HG03045 (cell line): ENCODE results near the gene ARAP2.
A peak's percentile ranks its signal among the peaks of the same experiment; 100 is the strongest.

Experiments
- ATAC-seq: cut with Tn5 transposase; IDR thresholded peaks from one replicate; pipeline ENCODE4 v1.9.1; 2021; ENCODE audit warnings: mild to moderate bottlenecking, moderate library complexity; ENCODE audit not compliant: unreplicated experiment

ARAP2 gene

GRCh38 chr4:36224972-36225903, 19.1 kb downstream of the ARAP2 start:
- no peak for ATAC-seq

DNA sequence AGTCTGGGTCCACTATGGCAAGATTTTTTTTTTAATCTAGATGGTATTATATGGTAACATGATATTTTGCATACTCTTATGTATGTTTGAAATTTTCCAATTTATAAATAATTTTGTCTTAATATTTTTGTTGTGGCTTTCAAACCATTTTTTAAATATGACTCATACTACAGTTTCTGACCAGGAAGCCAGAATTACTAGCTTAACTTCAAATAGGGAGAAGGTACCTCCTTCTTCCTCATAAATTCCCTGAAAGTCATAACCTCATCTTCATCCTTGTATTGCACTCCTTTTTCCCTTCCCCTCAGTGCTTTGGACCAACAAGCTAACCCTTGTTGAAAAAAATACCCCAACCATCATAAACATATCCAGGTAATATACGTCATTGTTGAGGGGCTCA, 21.6 kb downstream of the ARAP2 start:
- no peak for ATAC-seq

- ATAC-seq, result no peak
These were observed 23.5 kb downstream of the ARAP2 start for GRCh38 chr4:36220776-36221175.

GRCh38 chr4:36218121-36218520, 26.2 kb downstream of the ARAP2 start:
- peak; percentile 47 for ATAC-seq

DNA sequence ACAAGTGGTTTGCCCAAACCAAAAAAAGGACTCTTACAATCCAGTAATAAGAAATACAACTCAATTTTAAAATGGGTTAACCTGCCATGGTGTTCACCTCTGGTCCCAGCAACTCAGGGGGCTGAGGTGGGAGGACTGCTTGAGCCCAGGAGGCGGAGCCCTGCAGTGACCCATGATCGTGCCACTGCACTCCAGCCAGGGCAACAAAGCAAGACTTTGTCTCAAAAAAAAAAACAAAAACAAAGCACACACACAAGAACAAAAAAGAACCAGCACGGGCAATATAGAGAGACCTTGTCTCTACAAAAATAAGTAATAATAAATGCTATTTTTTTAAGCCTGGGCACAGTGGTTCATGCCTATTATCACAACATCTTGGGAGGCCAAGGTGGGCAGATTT, 28.7 kb downstream of the ARAP2 start:
- ATAC-seq, result no peak

- ATAC-seq, result no peak
These were observed 29.4 kb downstream of the ARAP2 start for GRCh38 chr4:36214735-36215485.

- no peak for ATAC-seq
These were observed 30.3 kb downstream of the ARAP2 start for GRCh38 chr4:36213977-36214376.

GRCh38 chr4:36211084-36211483, 33.2 kb downstream of the ARAP2 start:
- ATAC-seq, result no peak

GRCh38 chr4:36209941-36210649, 34.2 kb downstream of the ARAP2 start:
- ATAC-seq, result peak; percentile 54

DNA sequence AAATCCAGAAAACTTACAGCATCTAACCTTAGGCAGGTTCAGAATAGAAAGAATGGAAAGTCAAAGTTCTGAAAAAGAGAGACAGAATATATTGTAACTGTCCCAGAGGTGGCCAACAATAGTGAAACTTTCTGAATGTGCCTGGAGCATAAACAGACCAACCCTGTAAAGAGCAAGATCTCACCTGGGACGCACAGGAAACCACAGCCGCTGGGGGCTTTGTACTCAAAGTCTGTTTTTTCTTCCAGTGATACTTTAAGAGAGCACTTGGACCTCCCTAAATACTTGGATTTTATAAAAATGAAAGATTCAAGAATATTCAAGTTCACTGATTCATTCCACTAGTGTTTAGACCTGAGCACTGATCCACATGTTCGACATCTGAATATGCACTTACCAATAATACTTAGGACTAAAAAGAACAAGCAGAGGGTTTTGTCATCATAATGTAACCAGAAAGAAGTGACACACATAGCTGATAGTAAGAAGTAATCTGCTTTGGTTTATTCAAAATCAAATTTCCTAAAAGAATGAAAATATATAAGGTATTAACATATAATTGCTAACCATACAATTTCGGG, 35.3 kb downstream of the ARAP2 start:
- peak; percentile 75 for ATAC-seq

- ATAC-seq, result no peak
These were observed 36.3 kb downstream of the ARAP2 start for GRCh38 chr4:36207831-36208520.

DNA sequence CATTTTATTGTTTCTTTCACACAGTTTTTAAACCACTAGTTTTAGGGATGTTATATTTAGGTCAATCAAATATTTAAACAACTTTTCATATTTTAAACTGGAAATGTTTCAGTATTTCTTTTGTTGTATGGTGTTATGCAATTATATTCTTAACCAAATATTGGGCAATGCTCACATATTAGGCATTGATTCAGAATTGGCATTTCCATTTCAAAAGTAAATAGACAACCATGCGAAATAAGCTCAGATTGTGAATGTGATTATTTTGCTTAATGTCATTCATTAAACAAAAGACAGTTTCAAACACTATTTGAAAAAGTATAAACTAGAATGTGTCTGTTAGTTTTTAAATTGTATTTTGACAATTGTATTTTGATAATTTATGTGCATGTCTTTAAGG, 36.9 kb downstream of the ARAP2 start:
- ATAC-seq, result no peak

GRCh38 chr4:36206603-36207311, 37.6 kb downstream of the ARAP2 start:
- no peak for ATAC-seq

- ATAC-seq, result no peak
These were observed 38.3 kb downstream of the ARAP2 start for GRCh38 chr4:36206012-36206411.

- ATAC-seq, result no peak
These were observed 45.5 kb downstream of the ARAP2 start for GRCh38 chr4:36198861-36199260.

DNA sequence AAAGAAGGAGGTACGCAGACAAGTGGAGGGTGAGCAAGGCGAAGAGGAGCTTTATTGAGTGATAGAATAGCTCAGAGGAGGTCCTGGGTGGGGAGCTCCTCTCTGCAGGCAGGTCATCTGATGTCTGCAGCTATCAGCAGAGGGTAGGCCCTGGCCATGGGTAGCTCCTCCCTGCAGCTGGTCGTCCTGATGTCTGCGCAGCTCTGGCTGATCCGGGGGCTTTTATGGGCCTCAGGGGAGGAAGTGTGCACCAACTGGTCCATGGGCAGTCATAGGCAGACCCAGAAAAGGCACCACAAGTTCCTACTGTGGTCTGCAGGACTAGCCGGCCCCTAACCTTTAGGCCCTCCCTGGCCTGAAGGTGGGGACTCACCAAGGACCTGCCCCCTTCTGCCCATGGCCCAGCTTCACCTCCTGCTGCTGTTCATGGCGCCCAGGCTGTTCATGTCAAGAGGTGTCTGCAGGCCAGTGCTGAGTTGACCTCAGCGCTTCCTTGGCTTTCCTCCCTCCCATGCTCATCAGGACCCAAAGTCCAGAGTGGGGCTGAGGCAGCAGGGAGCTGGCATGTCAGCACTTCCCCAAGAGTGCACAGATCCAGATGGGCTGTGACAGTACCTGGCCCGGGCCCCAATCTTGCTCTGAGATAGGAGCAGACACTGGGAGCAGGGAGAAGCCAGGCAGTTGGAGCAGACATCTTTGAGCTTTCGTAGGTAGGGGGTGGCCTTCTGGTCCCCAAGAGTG, 46.1 kb downstream of the ARAP2 start:
- no peak for ATAC-seq

DNA sequence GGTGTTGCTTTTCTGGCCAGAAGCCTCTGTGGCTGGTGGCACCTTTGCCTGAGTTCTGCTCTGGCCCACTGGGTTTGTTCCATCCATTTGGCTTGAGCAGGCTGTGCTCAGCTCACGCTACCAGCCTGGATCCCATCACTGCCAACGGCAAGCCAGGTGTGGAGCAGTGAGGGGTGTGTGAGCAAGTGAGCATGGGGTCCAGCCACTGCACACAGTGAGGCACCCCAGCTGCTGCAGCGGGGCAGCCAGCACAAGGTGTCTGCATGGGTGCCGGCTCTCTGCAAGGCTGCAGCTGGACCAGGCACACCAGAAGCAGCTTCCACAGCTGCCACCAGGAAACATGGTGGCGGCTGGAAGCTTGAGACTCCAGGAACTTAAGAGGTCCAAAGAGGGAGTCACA, 46.8 kb downstream of the ARAP2 start:
- ATAC-seq, result no peak

DNA sequence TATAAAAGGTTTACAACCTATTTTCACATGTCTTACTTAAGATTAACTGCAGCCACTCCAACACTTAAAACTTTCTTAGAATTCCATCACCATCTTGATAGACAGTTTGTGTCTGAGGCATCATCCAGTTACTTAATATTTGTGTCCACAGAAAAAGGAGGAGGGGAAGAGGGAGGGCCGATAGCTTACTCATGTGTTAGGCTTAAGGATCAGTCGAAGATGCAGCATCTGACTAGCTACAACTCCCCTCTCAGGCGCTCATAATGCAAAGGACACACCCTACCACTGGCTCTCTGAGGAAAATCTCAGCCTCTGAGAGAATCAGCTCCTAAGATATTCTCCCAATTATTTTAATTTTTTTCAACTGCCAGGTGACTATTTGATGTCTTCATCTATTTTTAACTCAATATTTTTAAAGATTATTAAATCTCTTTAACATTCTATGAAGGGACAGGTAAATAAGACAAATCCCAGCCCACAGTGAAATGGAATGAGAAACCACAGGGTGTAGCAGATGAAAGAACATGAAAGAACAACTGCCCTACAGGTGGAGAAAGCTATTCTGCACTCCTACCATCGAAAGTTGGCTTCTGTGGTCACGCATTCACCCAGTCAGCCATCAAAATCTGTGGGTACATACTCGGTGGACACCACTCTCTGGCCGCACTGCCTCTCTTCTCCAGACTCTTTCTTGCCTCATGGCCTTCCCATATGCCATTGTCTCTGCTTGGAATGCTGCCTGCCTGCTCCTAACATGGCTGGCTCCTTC, 48.0 kb downstream of the ARAP2 start:
- ATAC-seq, result no peak
